H1 (cell line): ENCODE data around the gene NRXN3. TPM values are rescaled to one million over a fixed set of nuclear protein-coding genes. Genes with fewer than 3 reads are reported as not detected.

Source experiments
- SUZ12 ChIP-seq: fragments of 200-600 bp; sonication (generic); IDR thresholded peaks from 2 replicates; pipeline ENCODE4 v1.6.1; 2012; ENCODE audit warnings: mild to moderate bottlenecking, inconsistent platforms, low read length, moderate library complexity, mixed read lengths
- polyA plus RNA-seq, 7 experiments: library from polyadenylated mRNA; depleted of rRNA in 3 of 7; stranded (reverse) in 5 of 7; unstranded in 2 of 7; fragments of >200 nt in 5 of 7; fragments of 200-250 nt in 2 of 7; gene quantifications; 1 replicate in 5 of 7; 2 replicates in 1 of 7; 4 replicates in 1 of 7; pipeline versions ENCODE4 v1.2.1 to v1.2.3, GENCODE V29; 2011 to 2013; ENCODE audit warnings: missing spikeins in 2 of 7, mixed read lengths in 2 of 7
- total RNA-seq: library from RNA; stranded (reverse); fragmentation: NEBNext Ultra II Directional; extraction: Animal tissue kit (Norgen Biotek cat#: 25700); gene quantifications from 2 replicates; pipeline ENCODE4 v1.2.1, GENCODE V29; 2021

The NRXN3 gene
- total and polyA plus RNA-seq, 2 of the 8 experiments (the other 6 are each of a cell fraction or from before 2014, with no cell fraction given): 2.6 to 4.1 TPM

DNA sequence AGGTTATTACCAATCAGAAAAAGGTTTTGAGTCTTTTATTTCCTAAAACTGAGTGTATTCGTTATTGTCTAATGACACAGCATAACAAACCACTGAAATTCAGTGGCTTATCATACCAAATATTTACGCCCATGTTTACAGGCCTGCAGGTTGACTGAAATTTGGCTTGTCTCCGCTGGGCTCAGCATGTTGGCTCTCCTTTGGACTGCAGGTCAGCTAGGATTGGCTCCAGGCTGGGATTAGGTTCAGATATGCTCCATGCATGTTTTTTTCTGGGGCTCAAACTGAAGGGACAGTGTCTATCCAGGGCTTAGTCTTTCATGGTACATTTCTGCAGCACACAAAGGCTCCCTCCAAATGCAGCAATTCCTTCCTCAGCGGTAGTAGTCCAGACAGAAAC lies 1471.2 kb downstream of the NRXN3 start (continued):
- no peak for TF ChIP-seq SUZ12
